HG02938 (cell line): Measurements from ENCODE around the gene TAF1A.

Experiments used
- ATAC-seq: cut with Tn5 transposase; IDR thresholded peaks from one replicate; pipeline ENCODE4 v1.9.1; 2021; ENCODE audit warnings: mild to moderate bottlenecking, moderate library complexity; ENCODE audit not compliant: unreplicated experiment

TAF1A gene

DNA sequence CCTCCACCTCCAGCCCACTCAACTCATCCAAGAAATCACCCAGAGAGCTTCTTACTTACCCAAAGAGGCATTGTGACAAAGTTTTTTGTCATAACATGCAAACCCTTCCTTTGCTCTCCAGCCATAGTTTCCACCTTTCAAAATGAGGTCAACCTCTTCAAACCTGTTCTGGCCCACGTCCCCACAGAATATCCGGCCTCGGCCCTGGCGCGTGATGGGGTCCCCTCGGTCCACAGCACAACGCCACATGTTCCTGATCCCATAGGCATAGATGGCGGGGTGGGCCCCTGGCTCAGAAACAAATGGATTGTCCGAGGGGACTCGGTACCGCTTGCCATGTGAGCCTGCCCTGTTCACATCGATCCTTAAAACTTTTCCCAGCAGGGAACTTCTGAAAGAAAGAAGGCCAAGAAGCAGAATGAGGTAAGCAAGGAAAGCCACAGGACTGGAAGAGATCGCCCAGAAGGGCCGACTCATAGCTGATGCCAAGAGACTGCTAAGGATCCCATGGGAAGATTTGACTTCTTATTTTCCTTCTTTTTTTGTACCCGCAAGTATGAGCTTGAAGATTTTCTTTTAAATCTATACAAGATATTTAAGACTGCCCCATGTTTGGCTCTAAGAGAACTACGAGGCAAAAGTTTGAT is 49.7 kb downstream of the TAF1A start:
- ATAC-seq = no peak

DNA sequence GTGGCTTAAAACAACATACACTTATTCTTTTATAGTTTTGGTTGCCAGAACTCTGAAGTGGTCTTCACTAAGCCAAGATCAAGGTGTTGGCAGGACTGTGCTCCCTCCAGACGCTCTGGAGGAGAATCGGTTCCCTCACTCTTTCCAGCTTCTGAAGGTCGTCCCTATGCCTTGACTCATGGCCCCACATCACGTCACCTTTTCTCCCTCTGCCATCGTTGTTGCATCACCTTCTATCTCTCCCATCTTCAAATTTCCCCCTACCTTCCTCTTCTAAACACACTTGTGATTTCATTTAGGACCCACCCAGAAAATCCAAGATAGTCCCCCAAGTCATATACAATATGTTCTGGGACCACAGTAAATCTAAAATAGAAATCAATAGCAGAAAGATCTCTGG is 54.3 kb downstream of the TAF1A start:
- ATAC-seq = no peak

DNA sequence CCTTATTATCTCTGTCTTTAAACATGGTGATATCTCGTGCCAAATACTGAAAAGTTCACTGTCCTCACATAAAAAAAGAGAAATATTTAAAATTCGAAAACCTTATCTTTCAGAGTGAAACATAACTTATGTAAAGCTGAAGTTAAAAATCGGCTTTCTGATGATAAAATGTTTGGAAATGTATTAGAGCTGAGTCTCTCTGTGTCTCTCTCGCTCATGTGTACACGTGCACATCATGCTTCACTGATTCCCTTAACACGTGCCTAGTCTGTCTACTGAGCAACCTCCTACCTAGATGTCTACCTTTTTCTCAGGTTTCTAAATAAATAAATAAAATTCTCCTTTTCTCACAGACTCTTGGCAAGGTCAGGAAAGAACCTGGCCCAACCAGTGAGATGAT is 58.9 kb downstream of the TAF1A start:
- no peak for ATAC-seq

DNA sequence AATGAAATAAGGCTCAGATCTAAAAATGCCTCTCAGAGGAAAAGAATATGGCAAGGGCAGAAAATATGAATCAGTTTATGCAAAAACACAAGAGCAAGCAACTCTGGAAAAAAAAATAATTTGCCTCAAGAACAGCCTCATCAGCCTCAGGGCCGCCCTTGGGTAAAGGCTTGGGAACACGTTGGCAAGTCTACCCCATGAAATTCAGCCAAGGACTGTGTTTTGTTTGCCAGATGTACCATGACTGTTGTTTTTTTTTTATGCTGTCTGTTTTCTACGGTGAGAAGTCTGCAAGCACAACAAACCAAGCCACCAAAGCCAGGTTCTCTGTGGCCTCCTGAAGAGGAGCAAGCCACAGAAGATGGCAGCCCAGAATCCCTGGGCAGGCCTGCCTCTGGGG is 59.8 kb downstream of the TAF1A start:
- ATAC-seq = no peak

DNA sequence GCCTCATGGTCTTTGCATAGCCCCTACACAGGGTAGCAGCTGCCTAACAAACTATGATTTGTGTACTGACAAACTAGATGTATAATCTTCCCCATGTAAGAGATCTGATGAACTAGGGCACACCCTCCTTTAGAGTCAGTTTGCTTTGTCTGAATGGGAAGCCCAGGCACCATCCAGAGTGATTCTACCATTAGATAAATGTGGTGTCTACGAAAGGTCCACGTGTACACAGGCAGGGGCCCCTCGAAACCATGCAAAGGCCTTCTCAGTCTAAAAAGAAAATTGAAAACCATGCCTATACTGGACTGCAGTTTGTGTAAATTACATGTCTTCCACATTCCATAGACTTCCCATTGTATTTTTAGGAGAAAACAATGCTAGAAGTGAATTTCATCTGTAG is 60.6 kb downstream of the TAF1A start:
- ATAC-seq = no peak

DNA sequence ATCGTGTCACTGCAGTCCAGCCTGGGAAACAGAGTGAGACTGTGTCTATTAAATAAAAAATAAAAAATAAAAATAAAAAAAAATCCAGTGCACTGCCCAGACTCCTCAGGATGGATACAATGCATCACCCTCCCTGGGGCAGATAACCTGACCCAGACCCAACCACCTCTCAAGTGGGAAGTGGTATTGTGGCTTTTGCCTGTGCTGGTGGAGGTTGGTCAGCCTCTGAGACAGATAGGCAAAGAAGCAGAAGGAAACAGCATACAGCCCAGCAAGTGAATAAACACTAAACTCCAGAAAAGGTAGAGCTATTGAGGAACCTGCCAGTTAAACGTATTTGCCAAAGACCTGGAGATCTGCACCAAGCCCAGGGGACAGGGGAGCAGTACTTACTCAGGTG is 63.8 kb downstream of the TAF1A start:
- no peak for ATAC-seq

DNA sequence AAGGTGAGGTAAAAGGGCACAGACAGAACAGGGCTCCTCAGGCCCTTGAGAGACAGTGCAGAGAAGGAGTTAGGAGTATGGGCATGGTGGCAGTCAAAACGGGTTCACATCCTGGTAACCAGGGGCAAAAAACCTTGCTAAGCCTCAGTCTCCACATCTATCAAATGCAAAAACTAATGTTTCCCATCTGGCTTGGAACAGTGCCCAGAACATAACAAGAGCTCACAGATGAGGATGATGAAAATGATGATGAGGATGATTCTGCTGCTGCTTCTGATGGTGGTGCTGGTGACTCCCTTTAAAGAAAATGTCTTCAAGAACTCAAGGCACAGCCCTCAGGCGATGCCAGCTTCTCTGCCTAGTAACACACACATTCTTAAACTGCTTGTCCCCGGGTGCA is 65.9 kb downstream of the TAF1A start:
- no peak for ATAC-seq

DNA sequence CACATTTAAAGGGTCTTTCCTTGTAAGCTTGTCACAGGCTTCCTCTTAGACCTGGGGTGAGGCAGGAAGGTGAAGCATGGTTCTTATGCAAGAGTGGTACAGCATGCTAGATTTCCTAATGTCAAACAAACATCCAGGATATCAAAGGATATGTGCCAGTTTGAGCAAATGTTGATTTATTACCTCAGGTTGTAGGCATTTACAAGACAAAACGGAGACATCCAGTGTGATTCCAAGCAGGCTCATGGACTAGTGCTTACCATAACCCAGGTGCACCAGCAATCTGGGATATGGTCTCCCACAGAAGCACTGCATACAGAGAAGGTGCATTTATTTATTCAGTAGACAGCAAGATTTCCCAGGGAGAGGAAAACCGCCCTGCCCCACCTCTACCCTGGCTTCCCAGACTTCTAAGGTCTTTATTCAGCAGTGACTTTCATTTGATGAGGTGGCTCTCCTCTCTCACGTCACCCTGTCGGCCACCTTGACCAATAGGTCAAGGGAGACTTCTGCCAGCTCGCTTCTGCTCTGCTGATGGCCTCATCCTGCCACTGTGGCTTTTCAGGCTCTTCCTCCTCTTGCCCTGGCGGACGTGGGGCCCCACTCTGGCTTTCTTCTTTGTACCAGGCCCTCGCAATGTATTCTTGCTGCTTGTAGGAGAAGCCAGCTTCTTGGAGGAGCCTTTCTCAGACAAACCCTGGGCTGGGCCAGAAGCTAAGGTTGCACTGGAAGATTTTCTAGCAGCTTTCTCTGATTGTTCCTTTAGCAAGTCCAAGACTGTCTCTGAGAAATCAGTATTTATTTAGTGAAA is 67.4 kb downstream of the TAF1A start:
- no peak for ATAC-seq

DNA sequence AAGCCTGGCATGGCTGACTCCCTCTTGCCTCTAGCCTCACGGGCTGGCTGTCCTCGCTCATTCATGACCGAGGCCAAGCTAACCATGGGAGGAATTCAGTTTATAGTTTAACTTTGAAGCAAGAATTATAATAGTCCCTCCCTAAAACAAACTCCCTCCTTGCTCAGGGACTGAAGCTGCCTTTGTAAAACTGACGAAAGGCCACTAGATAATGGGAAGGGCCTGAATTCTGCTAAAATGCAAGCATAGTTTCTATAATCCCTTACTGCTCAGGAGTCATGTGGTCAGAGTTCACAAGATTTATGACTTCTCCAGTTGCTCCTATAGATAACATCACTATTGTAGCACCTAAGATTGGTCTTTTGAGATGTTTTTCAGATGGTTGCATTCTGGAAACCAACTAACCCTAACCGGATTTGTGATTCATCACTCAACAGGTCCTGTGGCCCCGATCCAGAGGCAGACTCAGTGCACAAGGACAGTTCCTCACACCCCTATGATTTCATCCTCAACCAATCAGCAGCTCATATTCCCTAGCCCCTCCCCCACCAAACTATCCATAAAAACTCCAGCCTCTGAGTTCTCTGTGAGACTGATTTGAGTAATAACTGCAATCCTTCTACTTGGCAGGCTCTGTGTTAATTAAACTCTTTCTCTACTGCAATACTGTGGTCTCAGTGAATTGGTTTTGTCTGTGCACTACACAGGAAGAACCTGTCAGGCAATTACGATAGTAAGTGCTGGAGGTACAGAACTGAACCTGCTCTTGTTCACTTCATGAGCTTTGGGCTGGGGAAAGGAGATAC is 68.2 kb downstream of the TAF1A start:
- no peak for ATAC-seq
